ENCODE measurements around the gene DDX47. TPM values are rescaled to one million over a fixed set of nuclear protein-coding genes. Genes with fewer than 3 reads are reported as not detected.

The DDX47 gene
- total RNA-seq, 1 experiment from 2014 or later: 115 TPM

DNA sequence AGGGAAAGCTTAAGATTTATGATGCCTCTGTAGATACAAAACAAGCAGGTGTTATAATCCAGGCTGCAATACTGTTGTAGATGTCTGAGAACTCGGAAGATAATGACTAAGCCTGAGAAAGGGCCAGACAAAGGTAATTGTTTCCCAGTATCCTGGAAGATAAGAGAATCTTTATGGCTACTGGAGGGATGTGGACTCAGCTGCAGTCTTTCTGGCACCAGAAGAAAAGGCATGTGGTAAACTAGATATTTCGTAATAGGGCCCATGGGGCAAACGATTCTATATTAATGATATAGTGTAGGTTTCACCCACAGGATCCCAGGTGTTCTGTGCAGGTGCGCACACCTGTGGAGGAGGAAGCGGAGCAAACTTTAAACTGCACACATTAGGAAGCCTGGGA is 36.9 kb upstream of the DDX47 start:
- Histone ChIP-seq H3K36me3 (ENCODE audit: control insufficient read depth, insufficient read depth, low read length) (no peaks in the 10 kb centered on the region), H3K27ac (ENCODE audit: low read length) (no peak overlapping the region), H3K9me3 (ENCODE audit: control insufficient read depth, insufficient read depth, low read depth, low read length) (0 out of 2 replicates have a peak, but pooled peaks cover 3% of the 10 kb centered on the region), H3K4me1 (ENCODE audit: control insufficient read depth, insufficient read depth, low read length) (peaks cover 11% of the 10 kb centered on the region), H3K27me3 (ENCODE audit: control insufficient read depth, insufficient read depth, low read length) (no peaks in the 10 kb centered on the region), H3K4me3 (ENCODE audit: low read depth in 2 of 2, low read length in 2 of 2) (no peak overlapping the region)
- ATAC-seq (0 out of 2 replicates have a peak, but pooled peaks have one; percentile 44), DNase-seq (ENCODE audit: low read depth, low spot score) (no peak)
- TF ChIP-seq TCF7L2 (IDR thresholded peaks at IDR 0.05; ENCODE audit: low read depth, low read length) (peak; percentile 69), SIN3A (IDR thresholded peaks at IDR 0.05; ENCODE audit: borderline replicate concordance, insufficient read depth, low read depth, low read length) (no peak)
- TF ChIP-seq, protein P1, sequence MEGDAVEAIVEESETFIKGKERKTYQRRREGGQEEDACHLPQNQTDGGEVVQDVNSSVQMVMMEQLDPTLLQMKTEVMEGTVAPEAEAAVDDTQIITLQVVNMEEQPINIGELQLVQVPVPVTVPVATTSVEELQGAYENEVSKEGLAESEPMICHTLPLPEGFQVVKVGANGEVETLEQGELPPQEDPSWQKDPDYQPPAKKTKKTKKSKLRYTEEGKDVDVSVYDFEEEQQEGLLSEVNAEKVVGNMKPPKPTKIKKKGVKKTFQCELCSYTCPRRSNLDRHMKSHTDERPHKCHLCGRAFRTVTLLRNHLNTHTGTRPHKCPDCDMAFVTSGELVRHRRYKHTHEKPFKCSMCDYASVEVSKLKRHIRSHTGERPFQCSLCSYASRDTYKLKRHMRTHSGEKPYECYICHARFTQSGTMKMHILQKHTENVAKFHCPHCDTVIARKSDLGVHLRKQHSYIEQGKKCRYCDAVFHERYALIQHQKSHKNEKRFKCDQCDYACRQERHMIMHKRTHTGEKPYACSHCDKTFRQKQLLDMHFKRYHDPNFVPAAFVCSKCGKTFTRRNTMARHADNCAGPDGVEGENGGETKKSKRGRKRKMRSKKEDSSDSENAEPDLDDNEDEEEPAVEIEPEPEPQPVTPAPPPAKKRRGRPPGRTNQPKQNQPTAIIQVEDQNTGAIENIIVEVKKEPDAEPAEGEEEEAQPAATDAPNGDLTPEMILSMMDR (IDR thresholded peaks at IDR 0.05): no peak
- POLR2A ChIA-PET: interaction anchor here (0.9 kb wide), 1 partner anchor 17 kb away, joined by 22 read pairs; no protein-coding TSS in a partner anchor
- CTCF ChIA-PET: interaction anchor here (0.8 kb wide), 1 partner anchor 502 kb away, joined by 3 read pairs; no protein-coding TSS in a partner anchor
- intact Hi-C loops (cut with micrococcal nuclease; ENCODE audit: unreplicated experiment): no loop called here
- no TSS peak for BruUV-seq (replicated peaks)
- in situ Hi-C loops (cut with HindIII; ENCODE audit: low pct_unique_long_range_greater_than_20kb, low sequenced_read_pairs): no loop called here

DNA sequence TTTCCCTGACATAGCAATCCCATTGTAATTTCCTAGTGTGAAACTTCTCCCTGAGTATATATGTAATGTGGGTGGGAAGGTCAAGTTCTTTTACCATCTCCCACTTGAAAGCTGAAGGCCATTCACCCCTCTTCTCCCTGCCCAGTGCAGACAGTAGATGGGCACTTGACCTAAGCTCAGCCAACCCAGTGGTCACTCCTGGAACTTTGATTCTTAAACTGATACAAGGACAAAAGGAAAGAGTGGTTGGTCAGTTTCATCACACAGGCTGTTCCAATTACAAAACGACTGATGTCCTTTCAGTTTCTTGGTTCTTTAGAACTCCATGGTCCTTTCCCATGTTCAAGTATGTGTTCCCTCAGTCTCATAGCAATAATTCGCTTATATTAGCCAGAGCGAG is 36.1 kb upstream of the DDX47 start:
- TF ChIP-seq POLR2AphosphoS5 (IDR thresholded peaks at IDR 0.05; ENCODE audit: low read depth, low read length) (no peak), SIN3A (IDR thresholded peaks at IDR 0.05; ENCODE audit: borderline replicate concordance, insufficient read depth, low read depth, low read length) (no peak), REST (IDR thresholded peaks at IDR 0.05; ENCODE audit: insufficient read depth in 1 of 2, low read depth in 2 of 2, low read length in 1 of 2) (no peak), TCF7L2 (IDR thresholded peaks at IDR 0.05; ENCODE audit: low read depth, low read length) (no peak)
- TF ChIP-seq, protein P1 (IDR thresholded peaks at IDR 0.05): no peak
- Histone ChIP-seq H3K36me3 (ENCODE audit: control insufficient read depth, insufficient read depth, low read length) (no peaks in the 10 kb centered on the region), H3K4me1 (ENCODE audit: control insufficient read depth, insufficient read depth, low read length) (peaks cover 11% of the 10 kb centered on the region), H3K4me3 (ENCODE audit: low read depth in 2 of 2, low read length in 2 of 2) (no peak overlapping the region), H3K9me3 (ENCODE audit: control insufficient read depth, insufficient read depth, low read depth, low read length) (no peaks in the 10 kb centered on the region), H3K27me3 (ENCODE audit: control insufficient read depth, insufficient read depth, low read length) (no peaks in the 10 kb centered on the region), H3K27ac (ENCODE audit: low read length) (0 out of 2 replicates have a peak overlapping the region, but pooled peaks have one; percentile 23)
- POLR2A ChIA-PET: interaction anchor here (0.6 kb wide), 1 partner anchor 44 kb away, joined by 3 read pairs; no protein-coding TSS in a partner anchor
- BruUV-seq (replicated peaks): no TSS peak
- CTCF ChIA-PET: no interaction called here
- in situ Hi-C loops (cut with HindIII; ENCODE audit: low pct_unique_long_range_greater_than_20kb, low sequenced_read_pairs): no loop called here
- DNase-seq (ENCODE audit: low read depth, low spot score) (no peak), ATAC-seq (no peak; the same call in 1 of the 2 replicates)
- intact Hi-C loops (cut with micrococcal nuclease; ENCODE audit: unreplicated experiment): no loop called here
